NAMALWA (cell line): ENCODE results near the gene PAPPA.

Experiments
- DNase-seq: peaks from one replicate; pipeline ENCODE4 v3.0.0-alpha.2; 2015; ENCODE audit warnings: low spot score

The PAPPA gene

DNA sequence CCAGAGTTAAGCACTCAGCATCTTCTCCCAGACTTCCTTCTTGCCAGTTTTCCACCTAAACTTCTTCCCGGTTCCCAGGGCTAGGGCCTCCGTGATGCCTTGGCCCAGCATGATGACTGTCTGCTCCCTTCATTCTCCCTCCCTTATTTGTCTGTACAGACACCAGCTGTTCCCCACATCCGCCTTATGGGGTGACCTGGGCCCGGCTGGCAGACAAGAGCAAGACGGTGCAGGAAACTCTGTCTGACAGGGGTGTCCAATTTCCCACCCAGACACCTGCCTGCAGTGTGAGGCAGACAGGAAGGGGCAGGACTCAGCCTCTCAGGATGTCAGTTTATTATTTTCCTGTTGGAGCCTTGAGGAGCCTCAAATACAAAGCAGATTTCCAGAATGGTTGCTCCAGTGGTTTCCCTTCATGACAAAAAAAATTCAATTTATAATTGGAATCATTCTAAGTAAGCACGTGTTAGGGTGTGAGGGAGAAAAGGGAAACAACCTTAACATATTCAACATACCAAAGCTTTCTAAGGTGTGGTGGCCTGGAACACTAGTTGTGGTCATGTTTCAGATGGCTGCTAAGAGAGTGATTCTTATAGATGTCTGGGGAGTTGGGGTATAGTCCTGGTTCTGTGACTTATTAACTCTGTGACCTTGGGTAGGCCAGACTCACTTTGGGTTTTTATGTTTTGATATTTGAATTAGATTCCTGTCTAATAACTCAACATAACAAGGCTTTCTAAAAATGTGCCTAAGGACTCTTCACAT is 234.5 kb downstream of the PAPPA start:
- peak; percentile 9 for DNase-seq

DNA sequence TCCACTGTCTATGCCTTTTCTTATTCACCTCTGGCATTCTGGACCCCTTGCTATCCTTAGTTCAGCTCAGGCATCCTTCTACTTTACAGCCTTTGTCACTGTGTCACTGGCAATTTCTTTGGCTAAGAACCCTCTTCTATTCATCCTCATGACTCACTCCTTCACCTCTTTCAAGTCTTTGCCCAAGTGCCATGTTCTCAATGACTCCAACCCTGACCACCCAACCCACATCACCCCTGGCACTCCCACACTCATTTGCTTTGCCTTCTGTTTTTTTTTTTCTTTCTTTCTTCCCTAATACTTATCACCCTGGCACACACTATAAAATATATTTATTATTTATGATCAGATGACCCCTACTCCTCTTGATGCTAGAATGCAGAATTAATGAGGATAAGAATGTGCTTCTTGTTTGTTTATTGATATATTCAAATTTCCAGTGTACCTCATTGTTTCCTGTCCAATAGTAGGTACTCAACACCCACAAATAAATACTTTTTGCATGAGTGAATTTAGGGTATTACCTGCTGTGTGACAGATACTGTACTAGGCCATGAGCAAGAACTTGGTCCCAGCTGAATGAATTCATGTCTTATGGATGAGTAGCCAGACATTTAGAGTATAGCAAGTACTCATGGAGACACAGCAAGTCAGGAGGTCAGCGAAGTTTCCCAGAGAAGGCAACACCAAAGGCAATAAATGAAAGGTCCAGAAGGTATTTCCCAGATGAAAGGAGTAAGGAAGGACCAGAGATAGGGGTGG is 236.1 kb downstream of the PAPPA start:
- DNase-seq: no peak

DNA sequence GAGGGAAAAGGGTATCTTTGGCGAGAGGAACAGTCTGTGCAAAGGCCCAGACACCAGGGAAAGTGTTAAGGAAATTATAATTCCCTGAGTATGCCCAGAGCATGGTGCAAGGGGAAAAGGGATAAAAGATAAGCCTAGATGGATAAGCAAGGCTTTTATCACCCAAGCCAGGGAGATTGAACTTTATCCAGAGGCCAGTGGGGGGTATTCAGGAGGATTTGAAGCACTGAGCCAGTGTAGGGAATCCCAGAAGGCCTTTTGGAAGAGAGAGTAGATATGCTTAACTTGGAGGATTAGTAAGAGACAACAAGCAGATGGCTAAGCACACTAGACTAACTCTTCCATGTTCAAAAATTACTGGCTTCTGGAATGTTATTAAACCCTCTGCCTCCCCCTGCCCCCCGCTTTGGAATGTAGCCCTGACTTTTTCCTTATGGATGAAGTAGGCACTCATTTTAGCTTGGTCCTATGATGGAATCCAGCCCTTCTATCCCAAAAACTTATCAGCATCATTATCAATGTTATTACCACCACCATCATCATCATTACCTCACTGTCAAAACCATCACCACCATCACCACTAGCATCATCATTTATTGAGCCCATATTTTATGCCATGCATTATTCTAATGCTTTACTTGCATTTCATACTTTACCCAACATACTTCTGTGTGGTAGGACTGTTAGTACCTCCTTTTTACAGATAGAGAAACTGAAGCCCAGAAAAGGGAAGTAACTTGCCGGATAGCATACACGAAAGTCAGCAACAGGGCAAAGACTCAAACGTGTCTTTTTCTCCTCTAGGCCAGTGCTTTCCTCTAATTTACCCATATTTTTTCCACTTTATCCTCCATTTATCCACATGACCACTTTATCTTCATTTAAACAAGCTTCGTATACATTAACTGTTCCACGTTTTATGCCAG is 237.0 kb downstream of the PAPPA start:
- DNase-seq: peak; percentile 52

DNA sequence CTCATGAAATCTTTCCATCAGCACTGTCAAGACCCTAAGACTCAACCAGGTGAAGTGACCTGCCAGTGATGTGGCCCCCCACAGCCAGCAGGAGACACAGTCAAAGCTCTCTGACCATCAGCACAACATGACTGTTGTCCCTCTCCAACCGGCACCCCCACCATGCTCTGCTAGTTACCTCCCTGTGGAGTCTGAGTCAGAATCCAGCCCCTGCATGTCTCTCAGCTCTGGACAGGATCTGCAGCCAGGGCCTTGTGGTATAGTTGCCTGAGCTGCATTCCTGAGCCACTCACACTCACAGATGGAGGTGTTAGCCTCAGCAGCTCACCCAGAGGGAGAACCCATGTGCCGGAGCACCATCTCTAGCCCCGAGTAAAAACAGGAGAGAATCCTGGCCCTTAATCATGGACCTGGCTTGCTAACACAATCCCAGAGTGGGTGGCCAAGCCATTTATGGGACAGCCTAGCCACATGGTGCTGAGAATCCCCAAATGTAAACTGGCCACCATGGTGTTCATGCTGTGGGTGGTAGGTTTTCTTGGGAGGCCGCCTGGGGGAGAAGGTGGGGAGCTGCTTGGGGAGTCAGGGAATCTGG is 237.8 kb downstream of the PAPPA start:
- no peak for DNase-seq

DNA sequence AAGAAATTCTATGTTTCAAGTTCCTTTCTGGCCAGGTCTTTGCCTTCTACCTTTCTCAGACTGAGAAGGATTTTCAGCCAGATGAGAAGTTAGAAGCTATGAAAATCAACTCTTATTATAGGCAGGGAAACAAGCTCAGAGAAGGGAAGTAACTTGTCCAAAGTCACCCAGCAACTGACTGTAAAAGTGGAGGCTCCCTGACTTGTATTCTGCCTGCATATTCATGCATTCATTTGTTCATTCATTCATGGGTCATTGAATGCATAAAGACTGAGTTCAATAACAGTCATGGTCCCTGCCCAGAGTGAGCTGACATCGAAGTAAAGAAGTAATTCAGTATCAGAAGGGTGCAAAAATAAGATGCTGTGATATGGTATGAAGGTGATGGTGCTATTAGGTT is 239.6 kb downstream of the PAPPA start:
- DNase-seq: no peak

DNA sequence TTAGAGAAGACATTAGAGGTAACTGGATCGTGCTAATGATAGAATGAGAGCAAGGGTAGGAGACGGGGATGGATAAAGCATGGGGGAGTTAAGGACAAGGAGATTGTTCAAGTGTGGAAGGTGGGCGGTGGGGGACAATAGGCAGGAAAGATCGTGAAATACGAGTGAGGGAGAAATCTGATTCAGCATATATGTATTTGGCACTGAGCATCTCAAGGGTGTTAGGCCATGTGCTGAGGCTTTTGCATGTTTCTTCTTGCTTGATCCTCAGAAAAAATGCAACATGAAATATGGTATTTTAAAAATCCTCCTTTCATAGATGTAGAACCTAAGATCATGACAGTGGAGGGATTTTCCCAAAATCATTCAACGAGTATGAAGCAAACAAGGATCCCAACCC is 240.5 kb downstream of the PAPPA start:
- DNase-seq: no peak

DNA sequence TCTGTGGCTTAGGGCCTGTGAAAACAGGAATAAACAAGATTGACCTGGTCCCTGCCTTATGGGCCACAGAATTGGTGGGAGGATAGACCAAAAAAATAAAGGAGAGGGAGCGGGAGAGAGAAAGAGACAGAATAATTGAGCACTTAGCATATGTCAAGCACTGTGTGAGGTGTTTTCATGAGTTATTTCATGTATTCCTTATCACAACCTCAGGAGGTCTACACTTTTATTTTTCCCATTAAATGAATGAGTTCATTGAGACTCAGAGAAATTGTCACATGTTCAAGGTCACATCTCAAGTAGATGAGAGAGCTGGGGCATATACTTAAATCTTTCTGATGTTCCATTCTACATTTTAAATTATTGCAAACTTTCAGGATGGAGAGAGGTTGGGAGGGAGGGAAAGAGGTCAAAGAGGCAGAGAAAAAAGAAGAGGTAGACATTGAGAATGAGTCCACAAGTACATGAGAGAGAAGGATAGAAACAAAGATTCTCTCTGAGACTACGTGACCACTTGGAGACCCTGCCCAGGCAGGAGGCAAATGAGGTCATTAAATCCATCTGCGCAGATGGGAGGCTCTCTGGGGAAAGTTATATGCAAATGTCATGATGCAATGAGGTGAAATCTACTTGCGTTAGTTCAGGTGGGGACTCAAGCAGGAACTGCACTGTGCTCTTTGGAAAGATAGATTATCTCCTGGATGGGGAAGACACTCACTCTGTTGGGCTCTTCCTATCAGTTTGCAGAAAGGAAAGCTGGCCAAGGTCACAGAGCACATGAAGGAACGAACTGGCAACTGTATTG is 241.5 kb downstream of the PAPPA start:
- peak; percentile 84 for DNase-seq

DNA sequence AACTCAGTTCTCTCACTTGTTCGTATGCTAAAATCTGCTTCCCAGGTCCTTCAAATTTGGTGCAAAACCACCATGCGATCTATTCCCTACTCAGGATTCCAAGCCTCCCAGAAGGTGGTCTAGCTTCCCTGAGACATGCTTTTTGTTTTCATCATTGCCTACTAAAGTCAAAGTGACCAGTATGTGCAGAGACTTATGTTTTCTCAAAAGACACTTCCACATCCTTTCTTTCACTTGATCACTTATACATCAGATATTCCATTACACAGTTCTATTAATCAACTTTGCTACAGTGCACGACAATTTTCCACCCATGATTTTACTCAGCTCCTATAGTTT is 242.1 kb downstream of the PAPPA start:
- peak; percentile 11 for DNase-seq

DNA sequence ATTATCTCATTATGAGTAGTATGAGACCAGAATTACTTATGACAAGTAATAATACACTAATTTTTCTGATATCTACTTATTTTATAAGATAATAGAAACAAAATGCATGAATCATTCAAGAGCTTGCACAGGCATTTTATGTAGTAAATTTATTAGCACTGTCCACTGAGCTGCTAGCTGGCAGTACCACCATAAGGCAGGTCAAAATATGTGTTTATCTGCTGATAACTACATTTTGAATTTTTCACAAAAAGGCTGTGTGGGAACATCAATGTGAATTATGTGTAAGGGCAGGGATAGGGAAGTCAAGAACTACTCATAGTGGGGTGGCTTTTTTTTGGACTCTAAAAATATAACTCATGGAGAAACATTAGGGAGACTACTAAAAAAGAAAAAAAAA is 249.6 kb downstream of the PAPPA start:
- no peak for DNase-seq

DNA sequence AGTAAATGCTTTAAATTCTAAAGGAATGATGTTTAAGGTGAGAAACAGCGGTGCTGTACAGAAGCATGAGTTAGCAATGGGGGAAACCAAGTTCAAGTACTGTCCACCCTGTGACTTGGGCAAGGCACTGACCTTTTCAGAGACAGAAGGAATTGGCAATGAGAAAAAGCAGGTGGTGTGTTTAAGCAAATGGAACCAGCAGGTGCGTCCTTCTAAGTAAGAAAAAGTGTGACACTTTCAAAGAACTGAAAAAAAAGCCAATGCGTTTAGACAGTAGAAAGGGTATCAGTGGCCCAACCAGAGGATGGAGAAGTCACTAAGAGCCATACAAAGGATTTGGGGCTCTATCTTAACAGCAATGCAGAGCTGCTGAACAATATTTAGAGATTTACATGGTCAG is 250.6 kb downstream of the PAPPA start:
- DNase-seq: no peak

DNA sequence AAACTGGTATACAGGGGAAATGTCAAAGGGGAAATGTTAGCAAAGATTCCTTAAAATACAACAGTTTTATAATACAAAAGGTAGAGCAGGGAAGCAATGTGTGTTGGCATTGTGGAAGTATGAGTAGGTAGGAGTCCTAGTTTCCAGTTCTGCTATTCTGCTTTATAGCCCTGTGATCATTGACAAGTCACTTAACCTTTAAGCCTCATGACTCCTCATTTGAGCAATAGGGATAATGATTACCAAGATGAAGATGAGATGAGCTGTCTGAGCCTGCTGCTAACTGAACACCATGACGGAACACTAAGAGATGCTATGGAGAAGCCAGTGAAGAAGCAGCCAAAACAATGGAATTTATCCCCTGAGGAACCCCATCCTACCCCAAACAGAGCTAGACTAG is 251.7 kb downstream of the PAPPA start:
- no peak for DNase-seq

DNA sequence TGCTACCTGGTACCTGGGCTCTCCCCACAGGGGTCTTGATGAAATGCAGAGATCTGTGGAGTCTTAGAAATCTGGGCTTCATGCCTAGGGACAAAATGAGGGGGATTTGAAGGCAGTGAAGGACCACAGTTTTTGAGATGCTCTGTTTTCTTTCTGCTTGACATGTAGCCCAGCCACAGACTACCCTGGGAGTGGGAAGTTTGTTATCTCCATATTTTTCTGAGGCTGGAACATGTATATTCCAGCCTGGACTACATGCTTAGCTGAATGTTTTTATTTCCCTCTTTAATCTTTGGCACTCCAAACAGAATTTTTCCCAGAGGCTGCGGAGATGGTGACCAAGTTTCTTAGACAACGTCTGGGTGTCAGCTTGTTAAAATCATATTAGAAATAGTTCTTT is 252.9 kb downstream of the PAPPA start:
- DNase-seq: no peak

DNA sequence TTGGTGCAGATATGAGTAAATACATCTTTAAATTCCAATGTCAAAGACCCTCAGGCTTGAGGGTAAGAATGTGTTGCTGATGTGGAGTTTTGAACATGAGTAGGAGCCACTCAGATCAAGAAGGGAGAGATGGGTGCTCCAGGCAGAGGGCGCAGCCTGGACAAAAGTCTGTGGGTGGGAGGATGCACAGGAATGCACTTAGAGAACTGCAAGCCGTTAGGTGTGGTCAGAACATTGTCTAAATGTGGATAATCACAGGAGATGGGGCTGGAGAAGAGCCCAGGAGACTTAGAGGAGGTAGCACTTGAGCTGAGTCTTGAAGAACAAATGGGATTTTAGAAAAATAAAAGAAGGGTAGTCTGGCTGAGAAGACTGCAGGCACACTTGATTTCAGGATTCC is 255.5 kb downstream of the PAPPA start:
- no peak for DNase-seq

DNA sequence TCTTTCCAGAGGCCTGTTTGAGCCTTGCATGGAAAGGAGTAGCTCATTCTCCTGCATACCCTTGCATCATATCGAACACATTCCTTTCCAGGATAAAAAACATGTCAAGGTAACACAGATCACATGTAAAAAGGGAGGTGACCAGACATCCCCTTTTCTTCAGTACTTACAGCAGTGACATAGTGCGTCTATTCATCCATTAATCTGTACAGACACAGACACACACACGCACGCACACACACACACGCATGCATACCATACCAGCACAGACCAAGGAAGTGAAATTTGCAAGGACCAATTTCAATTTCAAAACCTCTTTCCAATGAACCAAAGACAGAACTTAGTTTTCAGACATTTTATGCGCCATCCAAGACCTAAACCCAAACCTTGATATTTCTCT is 256.0 kb downstream of the PAPPA start:
- no peak for DNase-seq

DNA sequence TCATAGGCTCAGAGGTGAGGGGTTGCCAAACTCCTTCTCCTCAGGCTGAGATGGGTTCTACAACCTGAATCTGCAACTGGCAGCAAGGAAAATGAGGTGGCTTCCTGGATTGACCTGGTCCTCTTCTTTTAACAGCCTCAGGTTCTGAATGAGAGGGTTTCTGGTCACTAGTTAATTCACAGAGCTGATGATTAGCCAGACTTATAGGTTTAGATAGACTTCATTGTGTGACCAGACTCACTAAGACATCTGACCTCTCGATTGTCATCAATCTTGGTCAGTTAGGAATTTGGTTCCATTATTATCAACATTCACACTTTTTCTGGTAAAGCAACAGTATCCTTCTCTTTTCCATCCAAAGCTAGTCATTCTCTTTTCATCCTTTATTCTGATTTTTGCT is 257.9 kb downstream of the PAPPA start:
- no peak for DNase-seq

DNA sequence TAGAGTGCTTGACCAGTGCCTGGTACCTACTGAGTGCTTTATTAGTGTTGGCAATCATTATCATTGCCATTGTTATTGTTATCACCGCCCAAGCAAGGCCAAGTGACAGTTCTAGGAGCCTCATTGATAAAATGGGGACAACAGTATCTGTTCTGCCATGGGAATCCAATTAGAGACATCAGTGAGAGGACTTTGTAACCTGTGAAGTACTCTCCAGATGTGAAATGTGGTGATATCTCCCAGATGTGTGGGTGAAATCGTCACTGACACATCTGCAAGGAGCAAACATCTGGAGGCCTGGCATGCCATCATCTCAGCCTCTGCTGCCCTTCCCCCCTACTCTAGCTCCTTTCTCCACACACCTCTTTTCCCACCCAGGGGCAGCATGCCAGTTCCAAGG is 260.8 kb downstream of the PAPPA start:
- DNase-seq: no peak

DNA sequence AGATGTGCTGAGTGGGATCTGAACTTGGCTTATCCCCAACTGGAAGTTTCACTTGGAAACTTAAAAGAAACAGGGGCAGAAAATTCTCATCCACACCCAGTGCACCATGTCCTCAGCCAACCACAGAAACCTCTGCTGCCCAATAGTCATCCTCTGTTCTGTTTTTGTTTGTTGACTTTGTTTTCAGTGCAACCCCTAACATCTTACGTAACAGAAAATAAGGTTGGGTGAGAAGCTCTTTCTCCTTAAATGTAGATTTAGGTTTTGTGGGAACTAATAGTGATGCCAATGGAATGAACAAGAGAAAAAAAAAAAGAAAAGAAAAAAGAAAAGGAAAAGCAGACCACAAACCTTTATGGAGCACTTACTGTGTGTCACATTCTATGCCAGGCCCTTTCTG is 262.8 kb downstream of the PAPPA start:
- DNase-seq: no peak

DNA sequence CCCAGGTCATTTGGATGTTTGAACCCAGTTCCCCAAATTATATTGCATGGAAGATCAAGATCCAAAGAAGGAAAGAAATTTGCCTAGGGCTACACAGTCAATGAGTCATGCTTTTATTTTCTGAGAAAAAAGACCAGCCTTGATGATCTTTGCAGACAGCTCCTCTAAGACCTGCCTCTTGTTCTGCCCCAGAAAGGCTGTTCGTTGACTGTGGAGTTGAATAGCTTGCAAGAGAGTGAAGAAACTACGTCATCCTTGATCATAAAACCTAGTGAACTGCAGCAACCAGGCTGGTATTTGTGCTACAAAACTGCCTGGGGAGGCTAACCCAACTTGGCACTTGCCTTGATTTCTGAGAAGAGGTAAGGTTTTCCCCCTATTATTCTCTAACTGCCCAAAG is 263.9 kb downstream of the PAPPA start:
- no peak for DNase-seq

DNA sequence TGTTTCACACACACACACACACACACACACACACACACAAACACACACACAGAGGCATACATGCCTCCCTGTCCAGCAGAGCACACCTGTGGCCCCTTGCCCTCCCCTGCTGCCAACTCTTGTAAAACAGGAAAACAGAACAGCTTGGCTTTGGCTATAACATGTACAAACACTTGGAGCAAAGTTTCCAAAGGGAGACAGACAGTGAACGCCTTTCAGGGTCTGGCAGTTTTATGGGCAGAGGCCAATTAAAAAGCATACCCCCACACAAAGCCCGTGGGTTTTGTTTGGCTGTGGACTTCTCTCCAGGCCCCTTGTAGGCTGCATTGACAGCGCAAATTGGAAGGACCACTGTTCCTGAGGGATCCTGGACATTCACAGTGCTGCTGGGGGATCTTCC is 265.6 kb downstream of the PAPPA start:
- no peak for DNase-seq

DNA sequence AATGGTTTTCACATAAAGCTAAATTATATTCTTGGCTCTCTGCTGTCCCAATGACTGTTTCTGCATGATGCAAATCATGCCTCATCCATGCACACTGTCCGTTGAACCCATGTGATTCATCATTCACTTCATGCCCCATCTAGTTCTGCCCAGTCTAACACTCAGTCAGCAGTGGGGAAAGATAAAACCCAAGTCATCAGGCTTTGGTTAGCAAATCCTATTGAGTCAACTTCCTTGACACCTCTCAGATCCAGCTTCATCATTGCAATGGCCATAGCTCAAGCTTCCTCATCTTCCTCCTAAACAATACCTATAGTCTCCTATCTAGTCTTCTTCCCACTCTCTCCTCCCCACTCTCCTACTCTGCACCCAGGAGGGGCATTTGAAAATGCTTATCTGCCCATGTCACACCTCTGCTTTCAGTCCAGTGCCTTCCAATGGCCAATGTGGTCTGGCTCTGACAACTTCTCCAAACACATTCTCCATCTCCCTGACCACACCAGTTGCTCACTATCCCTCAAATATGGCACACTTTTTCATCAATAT is 267.5 kb downstream of the PAPPA start:
- no peak for DNase-seq
